Fibroblast of lung (primary cell): ENCODE measurements around the gene HIVEP1. TPM values are rescaled to one million over a fixed set of nuclear protein-coding genes. Genes with fewer than 3 reads are reported as not detected.

Experiments used
- DNase-seq, 2 donors: peaks; one replicate each; pipeline versions ENCODE4 v3.0.0 to v3.0.0-alpha.2; 2010; ENCODE audit warnings: low read depth in 2 of 2
- H2AFZ ChIP-seq: 2 replicates; pipeline ENCODE4 v1.5.1; 2012; ENCODE audit warnings: low read length, control low read depth, inconsistent platforms
- H3K27ac ChIP-seq: 2 replicates; pipeline ENCODE4 v1.5.1; 2011; ENCODE audit warnings: low read length, control low read depth; ENCODE audit not compliant: insufficient read depth
- H3K27me3 ChIP-seq: 2 replicates; pipeline ENCODE4 v1.5.1; 2011; ENCODE audit warnings: mild to moderate bottlenecking, low read length; ENCODE audit not compliant: control insufficient read depth, insufficient read depth
- H3K36me3 ChIP-seq: 2 replicates; pipeline ENCODE4 v1.5.1; 2011; ENCODE audit warnings: low read length; ENCODE audit not compliant: control insufficient read depth, insufficient read depth
- H3K4me1 ChIP-seq: 2 replicates; pipeline ENCODE4 v1.5.1; 2011; ENCODE audit warnings: low read length; ENCODE audit not compliant: control insufficient read depth, insufficient read depth; ENCODE audit errors: extremely low read depth
- H3K4me2 ChIP-seq: 2 replicates; pipeline ENCODE4 v1.5.1; 2011; ENCODE audit warnings: low read length, control low read depth; ENCODE audit not compliant: insufficient read depth; ENCODE audit errors: extremely low read depth
- H3K4me3 ChIP-seq, 4 experiments: fragments of 200-600 bp in 1 of 4; sonication (generic) in 1 of 4; replicated peaks in 1 of 4; 2 replicates each; pipeline ENCODE4 v1.5.1; 2011 to 2016; ENCODE audit warnings: low read length in 4 of 4, low read depth in 3 of 4, mild to moderate bottlenecking in 3 of 4, control low read depth in 2 of 4, inconsistent platforms in 1 of 4, mixed read lengths in 1 of 4; ENCODE audit not compliant: insufficient read depth in 1 of 4; ENCODE audit errors: control extremely low read depth in 1 of 4
- H3K79me2 ChIP-seq: 2 replicates; pipeline ENCODE4 v1.5.1; 2012; ENCODE audit warnings: mild to moderate bottlenecking, low read length, inconsistent platforms; ENCODE audit not compliant: control insufficient read depth, insufficient read depth
- H3K9ac ChIP-seq: 2 replicates; pipeline ENCODE4 v1.5.1; 2011; ENCODE audit warnings: mild to moderate bottlenecking, low read length, control low read depth; ENCODE audit not compliant: insufficient read depth
- H3K9me3 ChIP-seq: 2 replicates; pipeline ENCODE4 v1.5.1; 2012; ENCODE audit warnings: low read depth, low read length; ENCODE audit not compliant: control insufficient read depth, insufficient read depth
- H4K20me1 ChIP-seq: 2 replicates; pipeline ENCODE4 v1.5.1; 2011; ENCODE audit warnings: low read length; ENCODE audit not compliant: control insufficient read depth, insufficient read depth; ENCODE audit errors: extremely low read depth
- EZH2 ChIP-seq: IDR thresholded peaks from 2 replicates; pipeline ENCODE4 v1.5.1; 2012; ENCODE audit warnings: low read length, control low read depth, mild to moderate bottlenecking; ENCODE audit errors: missing control alignments
- polyA plus RNA-seq, 2 donors: library from polyadenylated mRNA; depleted of rRNA in 1 of 2; stranded (reverse) in 1 of 2; unstranded in 1 of 2; fragments of >200 nt; gene quantifications; 2 replicates each; pipeline ENCODE4 v1.2.1, GENCODE V29; 2011 to 2012; ENCODE audit warnings: missing spikeins in 1 of 2
- total RNA-seq: library from RNA; depleted of rRNA; stranded (reverse); fragments of >200 nt; gene quantifications from 2 replicates; pipeline ENCODE4 v1.2.1, GENCODE V29; 2014
- TF ChIP-seq, protein P1 (sequence below), 2 donors: IDR thresholded peaks in 1 of 2; conservative IDR thresholded peaks in 1 of 2; 1 replicate in 1 of 2; 2 replicates in 1 of 2; pipeline ENCODE4 v1.5.1; 2011 to 2012; ENCODE audit warnings: low read length in 2 of 2, control low read depth in 1 of 2, inconsistent platforms in 1 of 2, low read depth in 1 of 2, mild to moderate bottlenecking in 1 of 2

Gene HIVEP1
- total and polyA plus RNA-seq, 2 donors (not counting 1 experiment from before 2014, with no cell fraction given): 9.9 to 14.6 TPM

- H3K79me2 ChIP-seq: peaks cover 26% of the 10 kb centered on the region
- no peaks in the 10 kb centered on the region for H3K27me3 ChIP-seq
- TF ChIP-seq, protein P1, sequence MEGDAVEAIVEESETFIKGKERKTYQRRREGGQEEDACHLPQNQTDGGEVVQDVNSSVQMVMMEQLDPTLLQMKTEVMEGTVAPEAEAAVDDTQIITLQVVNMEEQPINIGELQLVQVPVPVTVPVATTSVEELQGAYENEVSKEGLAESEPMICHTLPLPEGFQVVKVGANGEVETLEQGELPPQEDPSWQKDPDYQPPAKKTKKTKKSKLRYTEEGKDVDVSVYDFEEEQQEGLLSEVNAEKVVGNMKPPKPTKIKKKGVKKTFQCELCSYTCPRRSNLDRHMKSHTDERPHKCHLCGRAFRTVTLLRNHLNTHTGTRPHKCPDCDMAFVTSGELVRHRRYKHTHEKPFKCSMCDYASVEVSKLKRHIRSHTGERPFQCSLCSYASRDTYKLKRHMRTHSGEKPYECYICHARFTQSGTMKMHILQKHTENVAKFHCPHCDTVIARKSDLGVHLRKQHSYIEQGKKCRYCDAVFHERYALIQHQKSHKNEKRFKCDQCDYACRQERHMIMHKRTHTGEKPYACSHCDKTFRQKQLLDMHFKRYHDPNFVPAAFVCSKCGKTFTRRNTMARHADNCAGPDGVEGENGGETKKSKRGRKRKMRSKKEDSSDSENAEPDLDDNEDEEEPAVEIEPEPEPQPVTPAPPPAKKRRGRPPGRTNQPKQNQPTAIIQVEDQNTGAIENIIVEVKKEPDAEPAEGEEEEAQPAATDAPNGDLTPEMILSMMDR (conservative IDR thresholded peaks at IDR 0.05 in 1 of 2, IDR thresholded peaks at IDR 0.05 in 1 of 2; ENCODE audit: low read depth in 1 of 2, low read length in 2 of 2): no peak
- TF ChIP-seq EZH2: no peak
- no peaks in the 10 kb centered on the region for H4K20me1 ChIP-seq
- no peaks in the 10 kb centered on the region for H3K9me3 ChIP-seq
- peak in 1 of 2 donors; percentile 53 for DNase-seq
- H3K36me3 ChIP-seq: no peaks in the 10 kb centered on the region
- H2AFZ ChIP-seq: no peak overlapping the region
- H3K4me2 ChIP-seq: no peak overlapping the region
- H3K4me3 ChIP-seq: no peak overlapping the region
- peaks cover 2% of the 10 kb centered on the region for H3K4me1 ChIP-seq
- no peak overlapping the region for H3K9ac ChIP-seq
- H3K27ac ChIP-seq: no peak overlapping the region
Measured at GRCh38 chr6:12032783-12033573, 20.9 kb downstream of the HIVEP1 start.

DNA sequence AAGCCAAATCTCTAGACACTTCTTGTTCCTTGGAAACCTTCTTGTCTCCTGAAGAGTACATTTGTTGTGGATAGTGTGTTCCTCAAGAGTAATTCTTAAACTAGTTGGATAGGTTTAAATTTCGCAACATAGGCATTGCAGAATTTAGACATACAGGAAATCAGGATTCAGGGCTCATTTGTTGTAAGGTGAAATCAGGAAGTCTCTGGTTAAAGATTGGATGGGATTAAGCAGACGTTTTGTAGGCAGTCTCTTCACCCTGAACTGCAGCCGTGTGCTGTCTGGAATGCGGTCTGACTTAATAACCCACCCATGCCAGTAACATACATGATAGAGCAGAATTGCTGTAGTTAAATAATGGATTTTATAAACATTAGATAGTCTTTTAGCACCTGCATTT lies 21.7 kb downstream of the HIVEP1 start:
- Histone ChIP-seq H3K4me2 (no peak overlapping the region), H3K4me1 (peaks cover 2% of the 10 kb centered on the region), H3K27me3 (no peaks in the 10 kb centered on the region), H3K9me3 (no peaks in the 10 kb centered on the region), H3K4me3 (no peak overlapping the region), H3K79me2 (peaks cover 23% of the 10 kb centered on the region), H3K9ac (no peak overlapping the region), H2AFZ (no peak overlapping the region), H4K20me1 (no peaks in the 10 kb centered on the region), H3K27ac (no peak overlapping the region), H3K36me3 (no peaks in the 10 kb centered on the region)
- DNase-seq: peak; percentile 55 to 68
- TF ChIP-seq EZH2: no peak
- TF ChIP-seq, protein P1 (conservative IDR thresholded peaks at IDR 0.05 in 1 of 2, IDR thresholded peaks at IDR 0.05 in 1 of 2; ENCODE audit: low read depth in 1 of 2, low read length in 2 of 2): no peak

- DNase-seq: no peak
- Histone ChIP-seq H2AFZ (no peak overlapping the region), H3K79me2 (peaks cover 23% of the 10 kb centered on the region), H3K27me3 (no peaks in the 10 kb centered on the region), H3K9ac (no peak overlapping the region), H3K4me2 (no peak overlapping the region), H3K27ac (no peak overlapping the region), H3K4me3 (no peak overlapping the region), H3K4me1 (peaks cover 2% of the 10 kb centered on the region), H4K20me1 (no peaks in the 10 kb centered on the region), H3K36me3 (no peaks in the 10 kb centered on the region), H3K9me3 (no peaks in the 10 kb centered on the region)
- TF ChIP-seq EZH2: no peak
Measured at GRCh38 chr6:12034349-12034748, 22.2 kb downstream of the HIVEP1 start.
